SU-DHL-6 (cell line): ENCODE results near the gene SULT1C4.

Source experiments
- EZH2phosphoT487 ChIP-seq: fragments of 200-600 bp; sonication (generic), shearing (Covaris generic); conservative IDR thresholded peaks from 2 replicates; pipeline ENCODE4 v1.6.1; 2018; ENCODE audit warnings: mild to moderate bottlenecking, antibody characterized with exemption, low read length, moderate library complexity, mixed read lengths
- TF ChIP-seq, protein P1 (sequence below): fragments of 200-600 bp; sonication (generic); IDR thresholded peaks from one replicate; pipeline ENCODE4 v1.5.1; 2017; ENCODE audit warnings: antibody characterized with exemption, mild to moderate bottlenecking, low read length, moderate library complexity; ENCODE audit not compliant: insufficient read depth, poor library complexity, severe bottlenecking

DNA sequence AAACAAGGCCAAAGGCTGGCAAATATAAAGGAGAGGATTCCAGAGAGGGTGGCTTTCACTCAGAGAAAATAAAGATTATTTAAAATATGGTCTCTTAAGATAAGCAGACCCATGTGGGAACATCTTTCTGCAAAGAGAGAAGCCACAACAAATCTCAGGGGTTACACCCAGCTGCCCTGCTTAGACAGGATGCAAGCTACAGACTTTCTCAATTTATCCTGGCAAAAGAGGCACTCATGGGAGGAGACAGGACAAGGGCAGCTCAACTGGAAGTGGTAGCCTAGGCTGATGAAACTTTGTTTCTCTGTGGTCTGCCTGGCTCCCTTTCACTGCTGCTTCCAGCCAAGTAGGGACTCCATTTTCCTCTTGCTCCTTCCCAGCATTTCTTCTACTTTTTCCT lies 25.9 kb upstream of the SULT1C4 start:
- TF ChIP-seq, protein P1, sequence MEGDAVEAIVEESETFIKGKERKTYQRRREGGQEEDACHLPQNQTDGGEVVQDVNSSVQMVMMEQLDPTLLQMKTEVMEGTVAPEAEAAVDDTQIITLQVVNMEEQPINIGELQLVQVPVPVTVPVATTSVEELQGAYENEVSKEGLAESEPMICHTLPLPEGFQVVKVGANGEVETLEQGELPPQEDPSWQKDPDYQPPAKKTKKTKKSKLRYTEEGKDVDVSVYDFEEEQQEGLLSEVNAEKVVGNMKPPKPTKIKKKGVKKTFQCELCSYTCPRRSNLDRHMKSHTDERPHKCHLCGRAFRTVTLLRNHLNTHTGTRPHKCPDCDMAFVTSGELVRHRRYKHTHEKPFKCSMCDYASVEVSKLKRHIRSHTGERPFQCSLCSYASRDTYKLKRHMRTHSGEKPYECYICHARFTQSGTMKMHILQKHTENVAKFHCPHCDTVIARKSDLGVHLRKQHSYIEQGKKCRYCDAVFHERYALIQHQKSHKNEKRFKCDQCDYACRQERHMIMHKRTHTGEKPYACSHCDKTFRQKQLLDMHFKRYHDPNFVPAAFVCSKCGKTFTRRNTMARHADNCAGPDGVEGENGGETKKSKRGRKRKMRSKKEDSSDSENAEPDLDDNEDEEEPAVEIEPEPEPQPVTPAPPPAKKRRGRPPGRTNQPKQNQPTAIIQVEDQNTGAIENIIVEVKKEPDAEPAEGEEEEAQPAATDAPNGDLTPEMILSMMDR, result no peak
- no peak for TF ChIP-seq EZH2phosphoT487
